Esophagus squamous epithelium (tissue), 4 donors: ENCODE results near the gene RAB7B.

Experiments used
- CTCF ChIP-seq, 6 experiments: fragments of 450-650 bp in 4 of 6; fragments of 200-600 bp in 2 of 6; sonication (generic) in 2 of 6; IDR thresholded peaks; one replicate each; pipeline ENCODE4 v1.5.1; 2016 to 2019; ENCODE audit warnings: antibody characterized with exemption in 6 of 6, mild to moderate bottlenecking in 4 of 6, moderate library complexity in 4 of 6
- POLR2A ChIP-seq, 4 donors: fragments of 450-650 bp; IDR thresholded peaks; one replicate each; pipeline ENCODE4 v1.6.1; 2017; ENCODE audit warnings: antibody characterized with exemption in 4 of 4, mild to moderate bottlenecking in 4 of 4, moderate library complexity in 3 of 4

DNA sequence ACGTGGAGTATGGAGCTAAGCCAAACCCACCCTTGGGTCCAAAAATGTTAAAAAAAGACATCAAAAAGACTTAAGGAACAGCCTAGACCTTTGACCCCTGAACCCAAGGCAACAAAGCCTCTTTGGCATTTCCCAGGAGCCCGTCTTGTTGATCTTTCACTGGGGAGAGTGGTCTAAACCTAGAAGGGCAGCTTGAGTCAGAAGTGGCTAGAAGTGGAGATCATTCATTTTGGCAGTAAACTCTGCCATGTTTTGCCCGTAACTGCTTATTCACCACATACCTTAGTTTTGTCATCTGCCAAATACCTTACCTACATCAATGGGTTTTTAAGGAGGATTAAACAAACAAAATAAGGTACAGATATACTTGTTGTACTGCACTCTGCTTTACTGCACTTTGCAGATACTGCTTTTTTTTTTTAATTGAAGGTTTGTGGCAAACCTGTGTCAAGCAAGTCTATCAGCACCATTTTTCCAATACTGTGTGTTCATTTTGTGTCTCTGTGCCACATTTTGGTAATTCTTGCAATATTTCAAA lies 22.2 kb upstream of the RAB7B start:
- TF ChIP-seq CTCF (IDR thresholded peaks at IDR 0.05) (no peak), POLR2A (IDR thresholded peaks at IDR 0.05) (no peak)
